Measurements from ENCODE around the gene ITGBL1.

ITGBL1 gene

DNA sequence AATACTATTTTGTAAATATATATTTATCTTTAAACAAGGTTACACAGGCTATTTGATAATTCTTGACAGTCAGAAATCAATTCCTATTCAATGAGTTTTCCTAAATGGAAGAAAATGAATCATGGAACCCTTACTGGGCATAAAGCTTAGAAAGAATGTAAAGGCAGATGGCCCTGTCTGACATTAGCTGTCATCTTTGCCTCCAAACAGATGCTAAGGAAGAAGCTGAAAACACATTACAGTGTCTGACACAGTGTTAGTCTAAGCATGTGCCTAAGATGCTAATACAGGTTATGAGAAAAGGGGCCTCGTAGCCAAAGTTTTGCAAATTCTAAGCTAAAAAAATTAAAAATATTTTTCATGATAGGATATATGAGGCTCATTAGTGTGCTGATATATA is 112.8 kb downstream of the ITGBL1 start:
- no peak for DNase-seq (ENCODE audit: low read depth in 2 of 2)

DNA sequence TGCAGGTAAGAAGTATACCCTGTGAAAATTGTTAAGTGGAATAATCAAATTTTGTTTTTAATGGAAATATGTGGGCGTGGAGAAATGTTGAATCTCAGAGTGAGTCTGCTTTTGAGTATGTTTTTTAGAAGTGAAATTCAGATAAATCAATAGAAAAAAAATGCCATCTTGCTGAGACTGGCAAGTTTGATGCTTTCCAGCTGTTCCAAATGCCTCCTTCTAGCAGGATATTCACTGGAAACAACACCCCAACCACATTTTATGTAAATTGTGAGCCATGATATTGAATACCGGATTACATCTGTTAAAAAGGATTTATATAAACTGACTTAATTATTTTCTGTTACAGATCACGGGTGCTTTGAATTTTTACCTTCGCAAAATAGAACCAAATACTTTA is 115.4 kb downstream of the ITGBL1 start:
- no peak for DNase-seq (ENCODE audit: low read depth in 2 of 2)

DNA sequence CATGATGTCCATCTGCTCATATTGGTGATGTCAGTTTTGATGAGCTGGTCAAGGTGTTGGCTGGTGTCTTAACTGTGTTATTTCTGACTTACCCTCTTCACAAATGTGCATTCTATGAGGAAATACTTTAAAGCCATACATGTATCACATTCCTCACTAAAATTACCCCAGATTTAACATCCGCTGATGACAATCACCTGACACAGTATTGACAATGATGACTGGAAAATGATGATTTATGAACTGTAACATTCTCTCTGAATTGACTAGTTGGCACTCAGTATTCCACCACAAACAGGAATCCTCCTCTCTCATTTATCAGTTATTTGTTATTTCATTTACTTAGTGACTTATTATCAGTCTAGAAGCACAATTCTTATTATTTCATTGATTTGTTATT is 117.3 kb downstream of the ITGBL1 start:
- DNase-seq (ENCODE audit: low read depth in 2 of 2), result no peak

DNA sequence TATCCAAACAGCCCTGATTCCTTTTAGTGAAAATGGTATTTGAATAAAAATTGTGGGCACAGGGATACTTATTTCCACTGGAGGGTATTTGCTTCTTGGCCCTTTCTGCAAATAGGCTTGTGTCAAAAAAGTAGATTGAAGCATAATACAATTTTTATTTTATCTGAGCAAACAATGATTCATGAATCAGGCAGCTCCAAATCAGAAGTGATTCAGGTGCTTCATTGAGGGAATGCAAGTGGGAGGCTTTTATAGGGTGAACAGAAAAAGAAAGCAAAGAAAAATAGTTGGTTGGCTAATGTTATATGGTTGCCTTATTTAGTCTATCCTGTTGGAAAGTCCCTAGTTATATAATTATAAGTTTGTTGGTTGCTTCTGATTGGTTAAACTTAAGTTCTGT is 117.9 kb downstream of the ITGBL1 start:
- DNase-seq (ENCODE audit: low read depth in 2 of 2), result no peak

DNA sequence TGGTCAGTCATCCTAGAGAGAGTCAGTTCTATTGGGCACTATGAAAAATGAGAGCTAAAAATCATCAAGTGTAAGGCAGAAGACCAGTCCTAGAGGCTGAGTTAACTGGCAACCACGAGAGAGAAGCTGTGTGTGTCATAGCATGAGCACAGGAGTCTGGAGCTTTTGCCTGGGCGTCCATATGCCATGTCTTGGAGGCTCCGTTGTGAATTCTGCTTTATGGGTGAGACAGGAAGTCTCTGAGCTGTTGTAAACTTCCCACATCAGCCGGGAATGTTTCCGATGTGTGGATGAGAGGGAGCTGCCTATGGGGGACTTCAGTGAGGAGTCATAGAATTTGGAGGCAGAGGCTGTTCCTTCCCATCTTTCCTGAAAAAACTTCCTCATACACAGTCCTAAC is 120.0 kb downstream of the ITGBL1 start:
- DNase-seq (ENCODE audit: low read depth in 2 of 2), result no peak

DNA sequence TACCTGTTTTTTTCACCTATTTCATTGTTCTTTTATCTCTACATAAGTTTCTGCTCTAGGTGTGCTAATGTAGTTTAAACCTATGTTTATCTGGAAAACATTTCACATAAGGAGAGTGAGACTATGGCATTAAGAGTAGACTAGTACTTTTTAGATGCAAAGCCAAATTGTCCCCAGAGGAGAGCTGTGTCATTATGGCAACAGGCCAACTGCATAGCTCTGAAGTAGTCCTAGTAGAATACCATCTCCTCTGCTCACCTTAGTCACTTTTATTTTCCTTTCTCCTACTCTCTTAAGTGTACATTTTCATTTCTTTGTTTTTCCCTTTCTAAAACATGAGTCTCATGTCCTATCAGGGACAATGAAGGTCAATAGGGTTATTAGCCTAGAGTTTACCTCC is 123.1 kb downstream of the ITGBL1 start:
- no peak for DNase-seq (ENCODE audit: low read depth in 2 of 2)

DNA sequence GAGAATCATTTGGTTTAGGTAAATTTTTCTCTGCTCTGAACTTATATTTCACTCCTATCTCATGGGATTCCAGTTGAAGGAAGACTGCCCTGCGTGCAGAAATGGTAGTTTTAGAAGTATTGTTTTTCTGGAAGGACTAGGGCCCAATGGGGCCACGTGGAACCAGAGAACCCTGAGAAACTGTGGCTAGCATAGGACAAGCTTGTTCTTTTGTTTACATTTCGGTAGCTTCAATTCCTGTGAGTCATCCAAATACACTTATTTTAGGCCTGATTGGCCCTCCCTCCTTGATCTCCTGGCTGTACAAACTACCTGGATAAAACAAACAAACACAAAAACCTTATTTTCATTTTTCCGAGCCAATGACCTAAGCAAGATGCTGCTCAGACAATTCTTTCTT is 124.0 kb downstream of the ITGBL1 start:
- DNase-seq (ENCODE audit: low read depth in 2 of 2), result no peak

DNA sequence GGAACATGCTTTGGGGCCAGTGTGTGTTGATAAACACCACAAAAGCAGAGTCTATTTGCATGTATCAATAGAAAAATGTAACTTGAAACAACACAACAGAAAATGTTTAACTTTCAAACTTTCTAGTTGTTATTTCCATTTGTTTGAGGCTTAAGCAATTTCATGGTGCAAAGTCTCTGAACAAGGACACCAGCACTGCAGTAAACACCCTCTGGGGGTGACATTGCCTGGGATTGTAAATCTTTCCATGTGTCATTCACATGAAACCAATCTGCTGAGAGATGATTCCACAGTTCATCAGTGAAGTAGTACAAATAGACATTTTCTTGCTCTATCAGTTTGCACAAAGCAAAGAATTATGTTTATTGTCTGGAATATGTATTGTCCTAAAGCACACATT is 124.5 kb downstream of the ITGBL1 start:
- DNase-seq (ENCODE audit: low read depth in 2 of 2), result no peak

DNA sequence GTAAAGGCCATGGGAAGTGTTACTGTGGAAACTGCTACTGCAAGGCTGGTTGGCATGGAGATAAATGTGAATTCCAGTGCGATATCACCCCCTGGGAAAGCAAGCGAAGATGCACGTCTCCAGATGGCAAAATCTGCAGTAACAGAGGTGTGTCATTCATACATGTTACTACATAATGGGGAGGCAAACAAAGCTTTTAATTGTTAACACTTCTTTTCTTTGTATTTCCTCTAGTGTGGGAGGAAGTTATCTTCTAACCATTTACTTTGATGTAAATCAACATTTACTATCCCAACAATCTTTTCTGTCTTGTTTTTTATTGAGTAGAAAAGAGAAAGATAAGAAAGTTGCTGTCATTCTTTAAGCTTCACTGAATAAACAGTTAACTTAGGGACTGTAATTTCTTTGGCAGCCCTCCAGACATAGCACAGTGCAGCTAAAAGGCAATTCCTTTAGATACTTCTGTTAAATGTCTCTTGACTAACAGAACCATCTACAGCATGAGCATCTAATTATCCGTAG is 126.9 kb downstream of the ITGBL1 start:
- DNase-seq (ENCODE audit: low read depth in 2 of 2), result no peak

DNA sequence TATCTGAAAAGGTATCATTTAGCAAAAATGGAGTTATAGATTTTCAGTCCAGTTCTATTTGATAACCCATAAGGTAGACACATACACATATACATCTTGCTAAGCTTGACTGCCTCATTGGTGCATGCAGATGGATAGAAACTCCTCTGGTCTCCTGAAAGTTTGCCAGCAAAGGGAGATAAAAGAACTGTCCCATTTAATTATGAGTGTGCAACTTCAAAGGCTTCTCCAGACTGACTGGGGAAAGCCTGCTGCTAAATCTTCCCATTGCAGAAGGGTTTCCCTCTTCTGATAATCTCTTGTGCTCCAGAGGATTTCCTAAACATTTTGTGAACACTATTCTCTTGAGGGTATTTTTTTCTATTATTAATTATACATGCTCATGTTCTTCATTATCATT is 131.9 kb downstream of the ITGBL1 start:
- DNase-seq (ENCODE audit: low read depth in 2 of 2), result no peak

DNA sequence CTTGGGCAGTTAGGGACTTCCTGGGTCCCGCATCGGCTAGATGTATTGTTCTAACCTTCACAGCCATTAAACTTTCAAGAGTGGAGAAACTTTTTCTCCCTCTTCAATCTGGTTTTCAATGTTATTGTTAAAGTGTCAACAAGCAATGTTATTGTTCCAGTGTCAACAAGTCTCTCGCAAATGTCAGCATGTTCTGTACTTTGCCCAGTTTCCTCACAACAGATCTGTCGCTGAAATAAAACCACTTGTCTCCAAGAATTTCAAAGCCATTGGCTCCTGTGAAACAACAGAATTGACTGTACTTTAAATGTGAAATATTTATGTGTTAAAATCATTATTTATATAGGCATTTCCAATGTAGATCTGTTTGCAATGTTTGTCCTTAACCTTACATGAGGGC is 138.0 kb downstream of the ITGBL1 start:
- no peak for DNase-seq (ENCODE audit: low read depth in 2 of 2)

DNA sequence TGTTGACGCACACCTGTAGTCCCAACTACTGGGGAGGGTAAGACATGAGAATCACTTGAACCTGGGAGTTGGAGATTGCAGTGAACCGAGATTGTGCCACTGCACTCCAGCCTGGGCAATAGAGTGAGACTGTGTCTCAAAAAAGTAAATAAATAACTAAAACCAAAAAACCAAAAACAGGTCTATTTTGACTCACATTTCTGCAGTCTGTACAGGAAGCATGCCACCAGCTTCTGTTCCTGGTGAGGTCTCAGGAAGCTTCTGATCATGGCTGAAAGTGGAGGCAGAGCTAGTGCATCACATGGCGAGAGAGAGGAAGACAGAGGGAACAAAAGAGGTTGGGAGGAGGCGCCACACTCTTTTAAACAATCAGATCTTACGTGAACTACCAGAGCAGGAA is 142.5 kb downstream of the ITGBL1 start:
- DNase-seq (ENCODE audit: low read depth in 2 of 2), result no peak

DNA sequence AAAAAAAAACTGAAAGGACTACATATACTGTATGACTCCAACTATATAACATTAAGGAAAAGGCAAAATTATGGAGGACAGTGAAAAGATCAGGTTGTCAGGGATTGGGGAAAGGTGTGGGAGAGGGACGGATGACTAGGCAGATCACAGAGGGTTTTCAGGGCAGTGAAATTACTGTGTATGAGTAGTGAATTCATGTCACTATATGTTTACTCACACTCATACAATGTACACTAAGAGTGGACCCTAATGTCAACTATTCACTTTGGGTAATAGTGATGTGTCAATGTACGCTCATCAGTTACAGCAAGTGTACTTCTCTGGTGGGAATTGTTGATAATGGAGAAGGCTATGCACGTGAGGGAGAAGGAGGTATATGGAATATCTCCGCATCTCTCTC is 144.3 kb downstream of the ITGBL1 start:
- DNase-seq (ENCODE audit: low read depth in 2 of 2), result no peak

DNA sequence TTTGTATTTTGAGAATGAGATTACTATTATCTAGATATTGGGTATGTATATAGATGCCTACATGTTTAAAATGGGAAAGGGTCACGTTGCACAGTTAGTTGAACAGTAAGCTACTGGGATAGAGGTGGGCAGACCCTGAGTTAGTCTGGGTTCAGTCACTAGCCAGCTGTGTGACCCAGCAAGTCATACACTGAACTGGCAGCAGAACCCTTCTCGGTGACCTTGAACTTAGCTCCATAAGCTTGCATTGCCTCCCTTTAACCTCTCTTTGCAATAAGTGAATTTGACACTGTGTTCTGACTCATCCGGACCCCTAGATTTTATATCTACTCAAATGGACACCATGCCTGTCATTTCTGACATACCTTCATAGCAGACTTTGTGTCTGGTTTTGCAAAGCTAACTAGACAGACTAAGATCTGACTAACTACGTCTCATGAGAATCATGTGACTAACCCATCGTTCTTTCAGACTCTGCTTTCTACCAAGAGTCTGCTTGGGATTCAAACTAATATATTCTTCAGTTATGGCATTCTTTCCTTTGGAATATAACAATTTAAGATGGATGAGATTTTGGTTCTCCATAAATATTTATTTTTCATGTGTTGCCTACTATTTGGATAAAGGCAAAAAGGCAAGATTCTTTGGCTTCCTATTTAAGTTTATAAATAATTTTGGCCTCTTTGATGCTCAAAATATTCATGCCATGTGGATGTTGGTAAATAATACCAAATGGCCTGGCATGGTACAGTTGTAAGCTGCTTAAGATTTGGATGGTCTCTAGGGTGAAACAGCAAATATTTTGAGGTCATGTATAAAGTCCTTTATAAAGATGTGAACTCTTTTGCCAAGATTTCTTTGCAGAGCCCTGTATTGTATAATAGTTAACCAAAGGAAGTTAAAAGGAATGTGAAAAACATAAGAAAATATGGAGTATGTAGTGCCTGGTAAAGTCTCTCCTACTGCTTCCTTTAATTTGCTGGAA is 159.3 kb downstream of the ITGBL1 start:
- no peak for DNase-seq (ENCODE audit: low read depth in 2 of 2)

DNA sequence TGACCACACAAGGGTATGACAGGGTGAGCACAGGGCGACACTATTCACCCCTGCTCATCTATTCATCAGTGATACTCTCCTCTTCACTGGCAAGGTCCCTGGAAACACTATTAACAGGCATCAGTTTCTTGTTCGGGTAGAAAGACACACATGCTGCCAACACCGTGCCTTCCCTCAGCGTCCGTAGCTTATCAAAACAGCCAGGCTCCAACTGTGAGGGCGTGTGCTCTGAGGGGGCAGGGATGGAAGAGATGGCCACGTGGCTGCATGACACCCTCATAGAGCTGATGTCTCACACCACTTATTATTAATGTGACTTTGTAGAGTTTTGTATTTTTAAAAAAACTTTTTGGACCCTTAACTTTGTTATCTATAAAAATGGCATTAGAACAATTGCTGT is 160.3 kb downstream of the ITGBL1 start:
- DNase-seq (ENCODE audit: low read depth in 2 of 2), result no peak

DNA sequence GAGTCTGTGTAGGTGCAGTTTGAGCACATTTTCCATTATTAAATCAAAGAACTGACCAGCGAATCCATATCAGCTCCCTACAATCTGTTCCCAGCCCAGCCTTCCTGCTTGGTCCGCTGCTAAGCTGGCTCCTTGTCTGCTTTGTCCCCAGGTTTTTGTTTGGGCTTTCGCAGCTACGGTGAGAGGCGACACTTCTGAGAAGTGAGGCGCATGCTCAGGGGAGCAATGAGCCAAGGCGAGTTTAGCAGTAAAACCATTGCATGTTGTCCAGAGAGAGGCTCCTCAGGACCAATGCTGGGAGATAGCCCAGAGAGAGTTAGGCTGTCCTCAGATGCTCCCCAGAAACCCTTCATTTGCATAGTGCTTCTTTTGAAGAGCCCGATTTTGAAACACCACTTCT is 162.0 kb downstream of the ITGBL1 start:
- no peak for DNase-seq (ENCODE audit: low read depth in 2 of 2)

DNA sequence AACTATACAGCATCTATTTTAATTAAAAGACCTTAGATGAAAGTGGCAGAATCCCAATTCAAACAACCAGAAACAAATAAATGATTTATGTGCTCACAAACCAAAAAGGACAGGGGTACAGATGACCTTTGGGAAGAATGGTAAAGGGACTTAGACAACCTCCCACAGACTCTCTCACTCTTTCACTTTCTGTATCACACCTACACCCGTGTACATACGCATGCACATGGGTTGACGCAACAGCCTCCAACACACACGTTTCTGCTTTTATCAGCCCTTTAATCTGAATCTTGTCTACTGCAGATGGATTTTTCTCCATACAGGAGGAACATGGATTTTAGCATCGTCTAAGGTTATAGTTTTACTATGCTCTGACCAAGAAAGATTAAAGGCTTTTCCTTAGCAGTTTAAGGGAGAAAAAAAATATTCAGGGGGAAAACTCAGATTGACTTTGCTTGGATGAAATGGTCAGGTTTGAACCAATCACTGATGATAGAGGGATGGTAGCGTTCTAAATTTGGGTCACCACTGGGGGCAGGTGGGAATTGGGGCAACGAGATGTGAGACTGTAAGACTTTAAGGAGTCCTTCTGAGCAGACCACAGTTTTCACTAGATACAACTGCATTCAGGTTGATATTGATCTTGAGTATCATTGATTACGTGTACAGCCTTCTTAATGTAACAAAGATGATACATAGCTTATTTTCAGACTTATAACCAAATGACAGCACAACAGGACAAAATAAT is 166.1 kb downstream of the ITGBL1 start:
- DNase-seq (ENCODE audit: low read depth in 2 of 2), result no peak

DNA sequence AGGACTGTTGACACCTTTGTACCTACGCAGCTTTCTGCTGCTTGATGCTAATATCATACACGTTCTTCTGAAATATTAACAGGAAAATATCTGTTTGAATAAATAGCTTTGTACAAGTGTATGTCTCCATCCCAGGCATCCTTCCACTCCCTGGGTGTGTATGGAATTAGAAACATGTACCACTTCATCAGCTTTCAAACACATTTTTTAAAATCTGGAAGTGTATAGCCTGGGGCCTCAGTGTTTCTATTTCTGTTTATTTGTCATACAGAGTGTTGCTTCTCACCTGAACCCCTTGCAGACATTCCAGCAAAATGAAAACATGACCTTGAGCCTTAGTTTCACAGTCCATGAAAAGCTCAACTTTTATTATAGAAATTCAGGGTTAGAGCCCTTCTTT is 168.6 kb downstream of the ITGBL1 start:
- no peak for DNase-seq (ENCODE audit: low read depth in 2 of 2)

DNA sequence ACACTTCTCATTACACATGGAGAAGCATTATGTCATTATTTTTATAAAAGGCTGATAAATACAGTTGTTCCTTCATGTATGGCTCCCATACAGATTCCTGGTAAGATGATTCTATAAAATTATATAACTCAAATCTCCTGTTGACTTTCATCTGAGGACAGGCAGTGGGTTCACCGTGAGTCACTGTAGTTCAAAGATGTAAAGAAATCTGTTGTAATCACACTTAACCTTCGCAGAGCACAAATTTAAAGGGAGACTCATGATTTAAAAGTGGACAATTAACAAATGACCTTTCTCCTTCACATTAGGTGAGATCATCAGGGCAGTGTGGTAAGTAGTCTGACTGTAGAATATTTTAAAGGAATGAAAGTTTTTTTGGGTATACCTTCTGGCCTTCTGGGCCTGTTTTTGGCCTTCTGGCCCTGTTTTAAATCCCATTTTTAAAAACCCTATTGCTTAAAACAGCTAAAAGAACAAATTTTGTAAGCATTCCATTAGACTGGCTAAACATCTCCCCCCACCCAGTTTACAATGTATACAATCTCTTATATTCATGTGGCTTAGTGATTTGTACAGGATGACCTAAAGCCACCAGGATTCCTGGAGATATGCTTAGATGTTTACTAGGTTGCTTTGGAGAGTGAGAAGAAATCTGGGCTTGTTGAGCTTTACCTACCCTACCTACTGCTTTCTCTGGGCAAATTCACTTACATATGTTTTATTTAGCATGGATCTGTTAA is 171.2 kb downstream of the ITGBL1 start:
- DNase-seq (ENCODE audit: low read depth in 2 of 2), result no peak

DNA sequence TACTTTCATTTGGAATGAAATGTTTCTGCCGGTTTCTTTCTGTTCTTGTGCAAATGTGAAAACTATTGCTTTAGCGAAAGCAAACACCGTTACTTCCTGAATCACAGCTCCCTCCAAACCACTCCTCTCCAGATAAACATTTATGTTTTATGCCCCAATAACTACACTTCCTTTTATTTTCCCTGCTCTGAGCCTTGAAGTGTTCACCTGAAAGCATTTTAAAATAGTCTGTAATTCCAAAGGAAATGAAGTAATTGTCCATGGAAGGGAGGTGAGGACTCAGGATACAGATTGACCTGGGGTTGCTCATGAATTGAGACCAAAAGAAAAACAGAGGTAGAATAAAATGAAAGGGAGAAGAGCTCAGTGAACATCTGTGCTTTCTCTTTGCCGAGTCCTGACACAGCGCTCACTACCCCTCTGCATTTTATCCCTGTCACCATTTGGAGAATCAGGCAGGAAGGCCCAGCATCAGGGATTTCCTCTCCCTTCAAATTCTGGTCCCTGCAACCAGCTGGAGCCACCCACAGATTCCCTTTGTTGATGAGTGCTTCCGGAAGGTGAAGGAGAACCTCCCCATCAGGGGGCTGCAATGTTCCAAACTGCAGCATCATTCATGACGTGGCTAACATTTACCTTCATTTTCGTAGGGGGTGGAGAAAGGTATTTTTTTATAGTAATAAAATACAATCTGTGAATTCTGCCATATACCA is 171.9 kb downstream of the ITGBL1 start:
- no peak for DNase-seq (ENCODE audit: low read depth in 2 of 2)

DNA sequence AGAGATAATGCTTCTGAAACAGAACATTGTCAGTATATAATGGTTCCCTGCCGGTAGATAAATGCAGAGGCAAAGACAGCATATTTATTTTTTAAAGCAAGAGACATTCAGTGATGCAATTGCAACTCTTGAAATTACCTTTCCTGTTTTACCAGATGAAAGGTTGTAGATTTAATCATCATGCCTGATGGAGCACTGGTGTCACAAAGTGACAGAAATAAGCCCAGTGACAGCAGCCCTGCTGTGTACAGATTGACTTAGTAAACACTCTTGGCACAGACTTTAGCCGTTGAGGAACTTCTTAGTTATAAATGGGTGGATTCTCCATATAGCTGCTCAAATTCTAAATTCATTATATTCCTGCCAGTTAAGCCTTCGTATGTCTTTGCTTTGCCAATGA is 172.5 kb downstream of the ITGBL1 start:
- no peak for DNase-seq (ENCODE audit: low read depth in 2 of 2)
